DND-41 (cell line): ENCODE results near the gene EPN1.
A peak's percentile ranks its signal among the peaks of the same experiment; 100 is the strongest.

ENCODE experiments used
- ATAC-seq: fragments of 200-7000 bp; cut with Tn5 transposase; 3 replicates; pipeline ENCODE4 v1.9.1; 2021; ENCODE audit warnings: low read depth; ENCODE audit not compliant: insufficient read depth
- DNase-seq: peaks from one replicate; pipeline ENCODE4 v3.0.0-alpha.2; 2020
- H2AFZ ChIP-seq: 2 replicates; pipeline ENCODE4 v1.6.0; 2012; ENCODE audit warnings: low read depth, low read length
- H3K27ac ChIP-seq: 2 replicates; pipeline ENCODE4 v1.5.1; 2012; ENCODE audit warnings: low read length, inconsistent platforms
- H3K27me3 ChIP-seq: fragments of 200-600 bp; sonication (generic); 2 replicates; pipeline ENCODE4 v1.6.0; 2012; ENCODE audit warnings: low read length, mild to moderate bottlenecking, inconsistent platforms; ENCODE audit not compliant: insufficient read depth, poor library complexity
- H3K36me3 ChIP-seq: 2 replicates; pipeline ENCODE4 v1.5.1; 2012; ENCODE audit warnings: low read length, inconsistent platforms; ENCODE audit not compliant: insufficient read depth
- H3K4me1 ChIP-seq: 2 replicates; pipeline ENCODE4 v1.5.1; 2012; ENCODE audit warnings: mild to moderate bottlenecking, low read length; ENCODE audit not compliant: insufficient read depth
- H3K4me2 ChIP-seq: 2 replicates; pipeline ENCODE4 v1.6.0; 2012; ENCODE audit warnings: mild to moderate bottlenecking, moderate library complexity, low read length, inconsistent platforms; ENCODE audit not compliant: insufficient read depth
- H3K4me3 ChIP-seq, 2 experiments: fragments of 200-600 bp in 1 of 2; shearing (Covaris generic) in 1 of 2; 2 replicates each; pipeline ENCODE4 v1.5.1; 2012 to 2016; ENCODE audit warnings: inconsistent platforms in 2 of 2, low read length in 2 of 2, mild to moderate bottlenecking in 2 of 2, low read depth in 1 of 2, moderate library complexity in 1 of 2
- H3K79me2 ChIP-seq: 2 replicates; pipeline ENCODE4 v1.6.0; 2012; ENCODE audit warnings: low read length, inconsistent platforms; ENCODE audit not compliant: insufficient read depth
- H3K9ac ChIP-seq: 2 replicates; pipeline ENCODE4 v1.6.0; 2012; ENCODE audit warnings: low read depth, mild to moderate bottlenecking, inconsistent platforms, low read length, moderate library complexity
- H3K9me3 ChIP-seq: 2 replicates; pipeline ENCODE4 v1.5.1; 2012; ENCODE audit warnings: low read length, moderate library complexity, mild to moderate bottlenecking, inconsistent platforms; ENCODE audit not compliant: insufficient read depth, severe bottlenecking
- H4K20me1 ChIP-seq: 2 replicates; pipeline ENCODE4 v1.6.0; 2012; ENCODE audit warnings: low read length; ENCODE audit not compliant: insufficient read depth
- CTCF ChIP-seq: IDR thresholded peaks from 2 replicates; pipeline ENCODE4 v1.5.1; 2012; ENCODE audit warnings: borderline replicate concordance, low read length, moderate library complexity, mild to moderate bottlenecking; ENCODE audit not compliant: poor library complexity, severe bottlenecking; ENCODE audit errors: extremely low read depth
- EZH2 ChIP-seq: IDR thresholded peaks from 3 replicates; pipeline ENCODE4 v1.6.1; 2012; ENCODE audit warnings: borderline replicate concordance, low read depth, mild to moderate bottlenecking, moderate library complexity, low read length, inconsistent platforms; ENCODE audit not compliant: severe bottlenecking

EPN1 gene

GRCh38 chr19:55640043-55640576 is 34.9 kb upstream of the EPN1 start:
- DNase-seq, result no peak
- H3K27me3 ChIP-seq, result no peaks in the 10 kb centered on the region
- H3K4me2 ChIP-seq, result peak overlapping the region; percentile 85
- peaks cover 79% of the 10 kb centered on the region for H3K4me1 ChIP-seq
- H3K79me2 ChIP-seq, result peaks cover 87% of the 10 kb centered on the region
- peak overlapping the region; percentile 64 for H2AFZ ChIP-seq
- H3K9ac ChIP-seq, result peak overlapping the region; percentile 92
- H3K27ac ChIP-seq, result peak overlapping the region; percentile 79
- peak overlapping the region; percentile 98 to 99; a peak in 3 of 4 replicates for H3K4me3 ChIP-seq
- H3K36me3 ChIP-seq, result peaks cover 10% of the 10 kb centered on the region
- ATAC-seq, result no peak
- peaks cover 29% of the 10 kb centered on the region for H4K20me1 ChIP-seq
- no peaks in the 10 kb centered on the region for H3K9me3 ChIP-seq
- TF ChIP-seq CTCF (no peak), EZH2 (no peak)

DNA sequence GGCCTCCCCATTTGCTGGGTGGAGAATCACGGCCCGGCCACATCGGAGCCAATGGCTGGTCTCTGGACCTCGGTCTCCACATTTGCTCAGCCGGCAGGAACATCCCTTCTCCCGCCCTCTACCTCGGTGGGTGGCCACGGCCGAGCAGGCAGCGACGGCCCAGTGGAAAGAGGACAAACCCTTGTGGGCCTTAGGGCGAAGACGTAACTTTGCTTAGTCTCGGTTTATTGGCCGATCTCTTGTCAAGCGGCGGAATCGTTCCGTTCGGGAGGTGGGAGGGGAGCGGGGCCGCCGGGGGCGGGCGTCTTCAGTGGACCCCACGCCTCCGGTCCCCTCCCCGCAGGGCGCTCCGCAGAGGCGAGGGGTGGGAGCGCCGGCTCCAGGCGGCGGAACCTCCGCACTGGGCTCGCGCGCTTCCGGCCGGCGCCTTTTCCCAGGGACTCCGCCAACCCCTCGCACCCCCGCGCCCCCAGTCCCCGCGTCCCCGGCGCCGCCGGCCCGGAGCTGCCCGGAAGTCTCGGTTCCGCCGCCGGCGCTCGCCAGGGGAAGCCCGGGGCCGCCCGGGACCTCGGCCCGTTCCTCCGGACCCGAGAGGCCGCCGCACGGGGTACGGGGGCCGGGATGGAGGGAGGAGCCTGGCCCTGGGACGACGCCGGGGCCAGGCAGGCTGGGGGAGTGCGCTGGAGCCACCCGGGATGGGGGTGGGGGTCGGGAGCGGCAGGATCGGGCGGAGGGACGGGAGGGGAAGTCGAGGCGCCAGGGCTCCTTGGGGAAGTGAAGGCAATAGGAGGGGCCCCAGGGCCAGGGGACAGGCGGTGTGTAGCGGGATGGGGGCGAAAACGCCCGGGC is 34.2 kb upstream of the EPN1 start, which contains the start of gene ZNF580:
ZNF580 (plus strand) TSS at position 426 of the 849 bp plus-strand sequence. CDS start 1,507 bp downstream, outside the sequence.
- Histone ChIP-seq H3K27ac (peak within 1 kb of the TSS; percentile 89), H3K27me3 (no peaks in the 10 kb centered on the region), H2AFZ (peak within 1 kb of the TSS; percentile 68), H3K4me3 (peak within 1 kb of the TSS; percentile 98 to 99), H3K9ac (peak within 1 kb of the TSS; percentile 92), H4K20me1 (peaks cover 25% of the 10 kb centered on the region), H3K36me3 (peaks cover 17% of the 10 kb centered on the region), H3K4me2 (peak within 1 kb of the TSS; percentile 85), H3K79me2 (peaks cover 87% of the 10 kb centered on the region), H3K4me1 (peaks cover 78% of the 10 kb centered on the region), H3K9me3 (no peaks in the 10 kb centered on the region)
- TF ChIP-seq EZH2 (no peak), CTCF (no peak)
- peak; percentile 74 for DNase-seq
- ATAC-seq, result peak; percentile 64

- H3K4me1 ChIP-seq, result peaks cover 71% of the 10 kb centered on the region
- TF ChIP-seq CTCF (no peak), EZH2 (no peak)
- H3K4me3 ChIP-seq, result peak overlapping the region; percentile 98 to 99
- ATAC-seq, result no peak; the same call in 1 of the 3 replicates
- peaks cover 18% of the 10 kb centered on the region for H3K36me3 ChIP-seq
- peaks cover 17% of the 10 kb centered on the region; the same call in 1 of the 2 replicates for H4K20me1 ChIP-seq
- peak; percentile 31 for DNase-seq
- H3K9me3 ChIP-seq, result no peaks in the 10 kb centered on the region
- peak overlapping the region; percentile 89 for H3K27ac ChIP-seq
- H2AFZ ChIP-seq, result peak overlapping the region; percentile 68
- peak overlapping the region; percentile 92 for H3K9ac ChIP-seq
- H3K27me3 ChIP-seq, result no peaks in the 10 kb centered on the region
- peaks cover 79% of the 10 kb centered on the region for H3K79me2 ChIP-seq
- H3K4me2 ChIP-seq, result peak overlapping the region; percentile 85
Observed at GRCh38 chr19:55641426-55642152, 33.4 kb upstream of the EPN1 start.
